SK-N-SH (cell line): ENCODE data around the gene C9orf78.

Experiments used
- CHD2 ChIP-seq: fragments of 150-350 bp; IDR thresholded peaks from 2 replicates; pipeline ENCODE4 v1.6.1; 2018; ENCODE audit warnings: low read length; ENCODE audit not compliant: partially characterized antibody
- CTCF ChIP-seq: fragments of 200-600 bp; sonication (generic); IDR thresholded peaks from 2 replicates; pipeline ENCODE4 v1.6.1; 2017; ENCODE audit warnings: antibody characterized with exemption, mild to moderate bottlenecking, moderate library complexity
- EP300 ChIP-seq, 2 experiments: IDR thresholded peaks; 2 replicates each; pipeline versions ENCODE4 v1.4.0 to v1.6.1; 2012; ENCODE audit warnings: borderline replicate concordance in 1 of 2, low read depth in 1 of 2, low read length in 1 of 2
- GATA2 ChIP-seq: sonication (generic); formaldehyde crosslinking; IDR thresholded peaks from 2 replicates; pipeline ENCODE4 v1.5.0; 2020; ENCODE audit warnings: mild to moderate bottlenecking, missing genetic modification reagents
- NFIC ChIP-seq: IDR thresholded peaks from 2 replicates; pipeline ENCODE4 v1.4.0; 2012; ENCODE audit warnings: borderline replicate concordance
- POLR2AphosphoS5 ChIP-seq: IDR thresholded peaks from 2 replicates; pipeline ENCODE4 v1.6.1; 2012; ENCODE audit warnings: low read depth, low read length
- SMC3 ChIP-seq: IDR thresholded peaks from 2 replicates; pipeline ENCODE4 v1.6.1; 2012; ENCODE audit warnings: low read depth, low read length, improper control_type of control experiment
- TEAD4 ChIP-seq: IDR thresholded peaks from 2 replicates; pipeline ENCODE4 v1.4.0; 2012; ENCODE audit warnings: mild to moderate bottlenecking, borderline replicate concordance; ENCODE audit not compliant: insufficient read depth
- YY1 ChIP-seq: IDR thresholded peaks from 2 replicates; pipeline ENCODE4 v1.4.0; 2012; ENCODE audit warnings: low read depth, mild to moderate bottlenecking

- TF ChIP-seq CTCF (no peak), TEAD4 (no peak), EP300 (IDR thresholded peaks at IDR 0.05; ENCODE audit: borderline replicate concordance in 1 of 2, low read depth in 1 of 2, low read length in 1 of 2) (no peak), YY1 (no peak), SMC3 (no peak), GATA2 (CRISPR knock-in tag) (no peak), CHD2 (no peak), POLR2AphosphoS5 (no peak), NFIC (no peak)
These were observed 2.1 kb downstream of the C9orf78 start for GRCh38 chr9:129832982-129833381.
